ENCODE measurements around the gene INPP5E. TPM values are rescaled to one million over a fixed set of nuclear protein-coding genes. Genes with fewer than 3 reads are reported as not detected.

Gene INPP5E
- total RNA-seq, 1 donor from 2014 or later: 23.6 TPM

DNA sequence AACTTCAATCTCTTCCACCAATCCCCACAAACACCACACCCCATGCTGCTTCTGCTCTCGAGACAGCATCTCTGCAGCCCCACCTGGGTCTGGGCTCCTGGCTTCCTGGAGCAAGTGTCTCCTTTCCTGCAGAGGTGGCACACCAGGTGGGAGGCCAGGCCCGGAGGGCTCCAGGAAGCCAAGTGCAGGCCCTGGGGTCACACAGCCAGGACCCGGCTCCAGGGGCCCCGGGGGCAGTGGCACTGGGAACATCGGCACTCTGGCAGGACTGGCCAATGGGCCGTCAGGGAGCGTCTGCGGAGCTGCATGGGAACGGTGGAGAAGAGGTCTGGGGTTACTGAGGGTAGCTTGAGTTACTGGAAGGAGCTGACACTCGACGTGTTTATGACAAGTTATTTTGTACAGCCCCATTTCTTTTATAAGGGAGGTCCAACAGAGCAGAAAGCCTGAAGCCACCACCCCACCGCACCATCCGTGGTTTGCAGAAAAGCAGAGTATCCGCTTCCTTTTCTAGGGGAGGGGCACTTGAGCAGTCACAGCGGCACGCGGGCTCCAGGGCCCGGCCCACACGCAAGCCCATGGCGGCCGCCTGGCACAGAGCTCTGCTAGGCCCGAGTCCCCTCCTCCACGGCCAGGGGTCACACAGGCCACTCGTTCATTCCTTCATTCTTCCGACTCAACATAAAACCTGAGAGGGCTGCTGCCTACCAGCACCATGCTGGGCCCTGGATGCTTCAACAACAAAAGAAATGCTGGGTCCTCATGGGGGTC is 14.6 kb upstream of the INPP5E start:
- H3K4me3 Mint-ChIP-seq (ENCODE audit: unreplicated experiment): peak overlapping the region; percentile 74
- H3K9me3 Mint-ChIP-seq (ENCODE audit: unreplicated experiment): no peaks in the 10 kb centered on the region
- H3K27me3 Mint-ChIP-seq (ENCODE audit: unreplicated experiment): peaks cover 18% of the 10 kb centered on the region
- no peak for DNase-seq (ENCODE audit: low spot score)
- H3K27ac Mint-ChIP-seq (ENCODE audit: unreplicated experiment): no peak overlapping the region
- H3K36me3 Mint-ChIP-seq (ENCODE audit: low read depth, unreplicated experiment): peaks cover 64% of the 10 kb centered on the region
- TF ChIP-seq, protein P1, sequence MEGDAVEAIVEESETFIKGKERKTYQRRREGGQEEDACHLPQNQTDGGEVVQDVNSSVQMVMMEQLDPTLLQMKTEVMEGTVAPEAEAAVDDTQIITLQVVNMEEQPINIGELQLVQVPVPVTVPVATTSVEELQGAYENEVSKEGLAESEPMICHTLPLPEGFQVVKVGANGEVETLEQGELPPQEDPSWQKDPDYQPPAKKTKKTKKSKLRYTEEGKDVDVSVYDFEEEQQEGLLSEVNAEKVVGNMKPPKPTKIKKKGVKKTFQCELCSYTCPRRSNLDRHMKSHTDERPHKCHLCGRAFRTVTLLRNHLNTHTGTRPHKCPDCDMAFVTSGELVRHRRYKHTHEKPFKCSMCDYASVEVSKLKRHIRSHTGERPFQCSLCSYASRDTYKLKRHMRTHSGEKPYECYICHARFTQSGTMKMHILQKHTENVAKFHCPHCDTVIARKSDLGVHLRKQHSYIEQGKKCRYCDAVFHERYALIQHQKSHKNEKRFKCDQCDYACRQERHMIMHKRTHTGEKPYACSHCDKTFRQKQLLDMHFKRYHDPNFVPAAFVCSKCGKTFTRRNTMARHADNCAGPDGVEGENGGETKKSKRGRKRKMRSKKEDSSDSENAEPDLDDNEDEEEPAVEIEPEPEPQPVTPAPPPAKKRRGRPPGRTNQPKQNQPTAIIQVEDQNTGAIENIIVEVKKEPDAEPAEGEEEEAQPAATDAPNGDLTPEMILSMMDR (IDR thresholded peaks at IDR 0.05; ENCODE audit: unreplicated experiment): no peak
- H3K4me1 Mint-ChIP-seq (ENCODE audit: unreplicated experiment): no peaks in the 10 kb centered on the region

DNA sequence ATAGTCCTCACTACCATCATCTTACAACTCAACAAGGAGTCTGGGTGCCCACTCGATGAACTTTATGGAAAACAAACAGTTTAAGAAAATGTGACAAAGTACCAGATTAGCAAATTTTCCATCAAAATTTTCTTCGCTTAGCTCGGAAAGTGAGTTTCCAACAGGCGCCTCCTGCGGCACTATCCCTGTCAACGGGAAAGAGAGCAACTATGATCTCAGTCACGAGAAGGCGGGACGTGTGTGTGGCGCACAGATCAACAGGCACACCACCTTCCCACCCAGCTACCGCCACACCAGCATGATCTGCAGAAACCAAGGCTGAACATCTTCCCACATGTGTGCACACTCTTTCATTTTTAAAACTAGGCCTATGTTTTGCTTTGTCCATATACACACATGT is 13.7 kb upstream of the INPP5E start:
- H3K4me3 Mint-ChIP-seq (ENCODE audit: unreplicated experiment): peak overlapping the region; percentile 59
- no peaks in the 10 kb centered on the region for H3K9me3 Mint-ChIP-seq (ENCODE audit: unreplicated experiment)
- TF ChIP-seq, protein P1 (IDR thresholded peaks at IDR 0.05; ENCODE audit: unreplicated experiment): no peak
- peaks cover 18% of the 10 kb centered on the region for H3K27me3 Mint-ChIP-seq (ENCODE audit: unreplicated experiment)
- no peak for DNase-seq (ENCODE audit: low spot score)
- no peaks in the 10 kb centered on the region for H3K4me1 Mint-ChIP-seq (ENCODE audit: unreplicated experiment)
- H3K36me3 Mint-ChIP-seq (ENCODE audit: low read depth, unreplicated experiment): peaks cover 63% of the 10 kb centered on the region
- no peak overlapping the region for H3K27ac Mint-ChIP-seq (ENCODE audit: unreplicated experiment)

DNA sequence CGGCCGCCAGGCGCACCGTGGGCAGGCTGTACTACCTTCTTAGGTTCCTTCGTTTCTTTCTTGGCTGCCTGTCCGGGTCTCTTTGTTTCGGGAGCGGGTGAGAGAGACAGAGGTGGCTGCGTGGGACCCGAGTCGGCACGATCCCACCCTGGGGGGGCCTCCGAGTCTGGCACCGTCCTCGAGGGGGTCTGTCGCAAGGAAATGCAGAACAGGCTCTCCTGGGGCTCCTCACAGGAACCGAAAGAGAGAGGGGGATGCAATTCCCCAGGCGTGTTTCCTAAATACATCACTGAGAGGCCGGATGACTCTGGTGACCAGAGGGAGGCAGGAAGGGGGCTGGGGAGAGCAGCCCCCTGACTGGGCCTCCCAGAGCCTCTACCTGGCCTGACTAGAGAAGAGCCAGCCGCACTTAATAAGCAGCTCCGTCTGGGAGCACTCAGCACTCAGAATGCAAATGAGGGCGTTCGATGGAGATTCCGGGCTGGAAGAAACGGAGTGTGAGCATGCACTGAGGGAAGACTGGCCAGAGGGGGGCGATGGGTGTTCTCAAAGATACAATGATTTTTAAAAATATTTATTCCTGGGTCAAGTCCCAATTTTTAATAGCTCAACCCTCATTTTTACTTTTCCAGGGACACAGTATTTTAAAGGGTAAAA is 11.7 kb upstream of the INPP5E start:
- Mint-ChIP-seq H3K36me3 (ENCODE audit: low read depth, unreplicated experiment) (peaks cover 70% of the 10 kb centered on the region), H3K27ac (ENCODE audit: unreplicated experiment) (no peak overlapping the region), H3K9me3 (ENCODE audit: unreplicated experiment) (no peaks in the 10 kb centered on the region), H3K4me3 (ENCODE audit: unreplicated experiment) (no peak overlapping the region), H3K4me1 (ENCODE audit: unreplicated experiment) (no peaks in the 10 kb centered on the region), H3K27me3 (ENCODE audit: unreplicated experiment) (peaks cover 24% of the 10 kb centered on the region)
- no peak for DNase-seq (ENCODE audit: low spot score)
- TF ChIP-seq, protein P1 (IDR thresholded peaks at IDR 0.05; ENCODE audit: unreplicated experiment): no peak

DNA sequence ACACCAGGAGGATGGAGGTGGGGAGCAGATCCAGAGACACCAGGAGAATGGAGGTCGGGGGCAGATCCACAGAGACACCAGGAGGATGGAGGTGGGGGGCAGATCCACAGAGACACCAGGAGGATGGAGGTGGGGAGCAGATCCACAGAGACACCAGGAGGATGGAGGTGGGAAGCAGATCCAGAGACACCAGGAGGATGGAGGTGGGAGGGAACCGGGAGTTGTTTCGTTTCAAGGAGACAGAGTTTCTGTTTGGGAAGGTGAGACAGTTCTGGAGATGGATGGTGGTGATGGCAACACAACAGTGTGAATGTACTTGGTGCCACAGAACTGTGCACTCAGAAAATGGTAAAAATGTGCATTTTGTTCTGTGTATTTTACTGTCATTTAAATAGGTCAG is 9.0 kb upstream of the INPP5E start:
- no peak overlapping the region for H3K27ac Mint-ChIP-seq (ENCODE audit: unreplicated experiment)
- no peak overlapping the region for H3K4me3 Mint-ChIP-seq (ENCODE audit: unreplicated experiment)
- H3K36me3 Mint-ChIP-seq (ENCODE audit: low read depth, unreplicated experiment): peaks cover 65% of the 10 kb centered on the region
- peaks cover 21% of the 10 kb centered on the region for H3K27me3 Mint-ChIP-seq (ENCODE audit: unreplicated experiment)
- TF ChIP-seq, protein P1 (IDR thresholded peaks at IDR 0.05; ENCODE audit: unreplicated experiment): no peak
- H3K4me1 Mint-ChIP-seq (ENCODE audit: unreplicated experiment): no peaks in the 10 kb centered on the region
- H3K9me3 Mint-ChIP-seq (ENCODE audit: unreplicated experiment): no peaks in the 10 kb centered on the region
- no peak for DNase-seq (ENCODE audit: low spot score)

Measured in endothelial cell (in vitro differentiated cells).